ENCODE measurements around the gene NCCRP1. TPM values are rescaled to one million over a fixed set of nuclear protein-coding genes. Genes with fewer than 3 reads are reported as not detected.

NCCRP1 gene
- not detected for total RNA-seq (2021; fragmentation: NEBNext Ultra II Directional; extraction: Animal tissue kit (Norgen Biotek cat#: 25700))
- long read RNA-seq: 0 reads

GRCh38 chr19:39196860-39197562, at the start of gene NCCRP1:
Gene NCCRP1 (plus strand): TSS chr19:39196964. CDS start chr19:39196983, 19 bp downstream.
- no peak for TF ChIP-seq CTCF (IDR thresholded peaks at IDR 0.05)
- Mint-ChIP-seq H3K27me3 (ENCODE audit: insufficient read depth) (peaks cover 33% of the 10 kb centered on the region), H3K4me3 (no peak within 1 kb of the TSS), H3K9me3 (no peaks in the 10 kb centered on the region), H3K27ac (no peak within 1 kb of the TSS), H3K4me1 (ENCODE audit: low read depth) (peaks cover 7% of the 10 kb centered on the region), H3K36me3 (ENCODE audit: low read depth) (no peaks in the 10 kb centered on the region)
- no peak for DNase-seq

- no peak for DNase-seq
- Mint-ChIP-seq H3K36me3 (ENCODE audit: low read depth) (peaks cover 5% of the 10 kb centered on the region; the same call in 1 of the 2 replicates), H3K4me1 (ENCODE audit: low read depth) (peaks cover 14% of the 10 kb centered on the region), H3K9me3 (no peaks in the 10 kb centered on the region), H3K4me3 (no peak overlapping the region), H3K27me3 (ENCODE audit: insufficient read depth) (no peaks in the 10 kb centered on the region), H3K27ac (no peak overlapping the region)
- no peak for TF ChIP-seq CTCF (IDR thresholded peaks at IDR 0.05)
Observed at GRCh38 chr19:39147480-39147879, 49.3 kb upstream of the NCCRP1 start.

- Mint-ChIP-seq H3K9me3 (no peaks in the 10 kb centered on the region), H3K27ac (no peak overlapping the region), H3K4me1 (ENCODE audit: low read depth) (peaks cover 10% of the 10 kb centered on the region), H3K27me3 (ENCODE audit: insufficient read depth) (no peaks in the 10 kb centered on the region), H3K4me3 (no peak overlapping the region), H3K36me3 (ENCODE audit: low read depth) (peaks cover 10% of the 10 kb centered on the region)
- no peak for TF ChIP-seq CTCF (IDR thresholded peaks at IDR 0.05)
- no peak for DNase-seq
Observed at GRCh38 chr19:39148939-39149529, 47.7 kb upstream of the NCCRP1 start.

GRCh38 chr19:39150235-39150634, 46.5 kb upstream of the NCCRP1 start:
- Mint-ChIP-seq H3K9me3 (no peaks in the 10 kb centered on the region), H3K4me1 (ENCODE audit: low read depth) (no peaks in the 10 kb centered on the region), H3K27ac (no peak overlapping the region), H3K4me3 (no peak overlapping the region), H3K27me3 (ENCODE audit: insufficient read depth) (no peaks in the 10 kb centered on the region), H3K36me3 (ENCODE audit: low read depth) (peaks cover 13% of the 10 kb centered on the region)
- no peak for DNase-seq
- TF ChIP-seq CTCF (IDR thresholded peaks at IDR 0.05): no peak

GRCh38 chr19:39150807-39151600, 45.8 kb upstream of the NCCRP1 start:
- Mint-ChIP-seq H3K36me3 (ENCODE audit: low read depth) (peaks cover 13% of the 10 kb centered on the region), H3K4me3 (no peak overlapping the region), H3K27me3 (ENCODE audit: insufficient read depth) (no peaks in the 10 kb centered on the region), H3K4me1 (ENCODE audit: low read depth) (no peaks in the 10 kb centered on the region), H3K9me3 (no peaks in the 10 kb centered on the region), H3K27ac (no peak overlapping the region)
- no peak for DNase-seq
- no peak for TF ChIP-seq CTCF (IDR thresholded peaks at IDR 0.05)

Data from HFFc6 (cell line).